ENCODE data around the gene PDXP. TPM values are rescaled to one million over a fixed set of nuclear protein-coding genes. Genes with fewer than 3 reads are reported as not detected.

Gene PDXP
- polyA plus RNA-seq, 1 donor (not counting 4 experiments of a cell fraction or from before 2014, with no cell fraction given), result 5.2 TPM

- no peak overlapping the region for H2AFZ ChIP-seq (ENCODE audit: control insufficient read depth, low read length)
- no peaks in the 10 kb centered on the region for H3K27me3 ChIP-seq (ENCODE audit: control insufficient read depth, extremely low read depth, insufficient read depth, low read length)
- no peak overlapping the region for H3K4me2 ChIP-seq (ENCODE audit: control insufficient read depth, extremely low read depth, insufficient read depth, low read depth, low read length)
- H3K79me2 ChIP-seq (ENCODE audit: control insufficient read depth, insufficient read depth, low read length), result peaks cover 2% of the 10 kb centered on the region
- DNase-seq (ENCODE audit: low read depth, low spot score) (no peak), FAIRE-seq (no peak)
- peaks cover 8 to 11% of the 10 kb centered on the region in 2 experiments for H3K36me3 ChIP-seq (ENCODE audit: control insufficient read depth in 2 of 2, extremely low read depth in 1 of 2, insufficient read depth in 2 of 2, low read length in 2 of 2)
- peaks cover 22% of the 10 kb centered on the region for H3K4me1 ChIP-seq (ENCODE audit: control insufficient read depth, extremely low read depth, insufficient read depth, low read length)
- no peaks in the 10 kb centered on the region for H3K9me1 ChIP-seq (ENCODE audit: control insufficient read depth, extremely low read depth, insufficient read depth, low read length)
- H3K4me3 ChIP-seq (ENCODE audit: control insufficient read depth in 2 of 3, extremely low read depth in 1 of 3, insufficient read depth in 2 of 3, low read depth in 1 of 3, low read length in 3 of 3), result no peak overlapping the region
- H3K27ac ChIP-seq (ENCODE audit: control insufficient read depth, insufficient read depth, low read length), result no peak overlapping the region
- H4K20me1 ChIP-seq (ENCODE audit: control insufficient read depth, extremely low read depth, insufficient read depth, low read length), result no peaks in the 10 kb centered on the region
- no peaks in the 10 kb centered on the region for H3K9me3 ChIP-seq (ENCODE audit: control insufficient read depth, low read depth, low read length)
- dilution Hi-C loops (cut with MboI; ENCODE audit: extremely low pct_ligation_motif_present, low sequenced_read_pairs), result no loop called here
- TF ChIP-seq EZH2 (IDR thresholded peaks at IDR 0.05; ENCODE audit: low read length) (no peak), CTCF (optimal IDR thresholded peaks at IDR 0.05 in 1 of 3, IDR thresholded peaks at IDR 0.05 in 1 of 3, conservative IDR thresholded peaks at IDR 0.05 in 1 of 3; ENCODE audit: extremely low read depth in 1 of 3, insufficient read depth in 2 of 3, low read length in 3 of 3) (no peak)
- H3K9ac ChIP-seq (ENCODE audit: control insufficient read depth, extremely low read depth, insufficient read depth, low read length), result no peak overlapping the region
These were observed 23.4 kb upstream of the PDXP start for GRCh38 chr22:37635157-37635556.

- Histone ChIP-seq H3K4me3 (ENCODE audit: control insufficient read depth in 2 of 3, extremely low read depth in 1 of 3, insufficient read depth in 2 of 3, low read depth in 1 of 3, low read length in 3 of 3) (no peak overlapping the region), H2AFZ (ENCODE audit: control insufficient read depth, low read length) (no peak overlapping the region), H3K27me3 (ENCODE audit: control insufficient read depth, extremely low read depth, insufficient read depth, low read length) (no peaks in the 10 kb centered on the region), H3K27ac (ENCODE audit: control insufficient read depth, insufficient read depth, low read length) (no peak overlapping the region), H3K79me2 (ENCODE audit: control insufficient read depth, insufficient read depth, low read length) (peaks cover 7% of the 10 kb centered on the region), H4K20me1 (ENCODE audit: control insufficient read depth, extremely low read depth, insufficient read depth, low read length) (peaks cover under 1% of the 10 kb centered on the region), H3K4me2 (ENCODE audit: control insufficient read depth, extremely low read depth, insufficient read depth, low read depth, low read length) (no peak overlapping the region), H3K4me1 (ENCODE audit: control insufficient read depth, extremely low read depth, insufficient read depth, low read length) (peaks cover 25% of the 10 kb centered on the region), H3K9ac (ENCODE audit: control insufficient read depth, extremely low read depth, insufficient read depth, low read length) (no peak overlapping the region), H3K9me3 (ENCODE audit: control insufficient read depth, low read depth, low read length) (no peaks in the 10 kb centered on the region), H3K9me1 (ENCODE audit: control insufficient read depth, extremely low read depth, insufficient read depth, low read length) (no peaks in the 10 kb centered on the region), H3K36me3 (ENCODE audit: control insufficient read depth in 2 of 2, extremely low read depth in 1 of 2, insufficient read depth in 2 of 2, low read length in 2 of 2) (peaks cover 1 to 9% of the 10 kb centered on the region in 2 experiments)
- dilution Hi-C loops (cut with MboI; ENCODE audit: extremely low pct_ligation_motif_present, low sequenced_read_pairs), result no loop called here
- FAIRE-seq (no peak), DNase-seq (ENCODE audit: low read depth, low spot score) (no peak)
- peak; percentile 2 to 28 (median 27) for TF ChIP-seq CTCF (optimal IDR thresholded peaks at IDR 0.05 in 1 of 3, IDR thresholded peaks at IDR 0.05 in 1 of 3, conservative IDR thresholded peaks at IDR 0.05 in 1 of 3; ENCODE audit: extremely low read depth in 1 of 3, insufficient read depth in 2 of 3, low read length in 3 of 3)
- no peak for TF ChIP-seq EZH2 (IDR thresholded peaks at IDR 0.05; ENCODE audit: low read length)
These were observed 22.2 kb upstream of the PDXP start for GRCh38 chr22:37636186-37636948.

Data from keratinocyte (primary cell).